ENCODE measurements around the gene PRICKLE4. TPM values are rescaled to one million over a fixed set of nuclear protein-coding genes. Genes with fewer than 3 reads are reported as not detected.

PRICKLE4 gene
- total RNA-seq, 4 donors from 2014 or later, result 5.1 to 11.4 (median 10.8) TPM

DNA sequence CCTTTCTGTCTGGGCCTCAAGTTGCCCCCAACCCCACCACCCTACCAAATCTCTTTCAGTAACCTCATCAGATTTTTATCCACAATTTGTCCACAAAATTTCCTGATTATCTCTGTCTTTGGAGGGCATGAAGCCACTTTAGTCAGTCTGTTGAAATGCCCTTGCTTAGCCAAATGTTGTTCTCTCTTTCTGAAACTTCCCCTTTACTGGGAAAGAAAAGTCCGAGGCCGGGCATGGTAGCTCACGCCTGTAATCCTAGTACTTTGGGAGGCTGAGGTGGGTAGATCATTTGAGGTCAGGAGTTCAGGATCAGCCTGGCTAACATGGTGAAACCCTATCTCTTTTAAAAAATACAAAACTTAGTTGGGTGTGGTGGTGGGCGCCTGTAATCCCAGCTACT is 40.7 kb downstream of the PRICKLE4 start:
- no peak for DNase-seq
- TF ChIP-seq, protein P1, sequence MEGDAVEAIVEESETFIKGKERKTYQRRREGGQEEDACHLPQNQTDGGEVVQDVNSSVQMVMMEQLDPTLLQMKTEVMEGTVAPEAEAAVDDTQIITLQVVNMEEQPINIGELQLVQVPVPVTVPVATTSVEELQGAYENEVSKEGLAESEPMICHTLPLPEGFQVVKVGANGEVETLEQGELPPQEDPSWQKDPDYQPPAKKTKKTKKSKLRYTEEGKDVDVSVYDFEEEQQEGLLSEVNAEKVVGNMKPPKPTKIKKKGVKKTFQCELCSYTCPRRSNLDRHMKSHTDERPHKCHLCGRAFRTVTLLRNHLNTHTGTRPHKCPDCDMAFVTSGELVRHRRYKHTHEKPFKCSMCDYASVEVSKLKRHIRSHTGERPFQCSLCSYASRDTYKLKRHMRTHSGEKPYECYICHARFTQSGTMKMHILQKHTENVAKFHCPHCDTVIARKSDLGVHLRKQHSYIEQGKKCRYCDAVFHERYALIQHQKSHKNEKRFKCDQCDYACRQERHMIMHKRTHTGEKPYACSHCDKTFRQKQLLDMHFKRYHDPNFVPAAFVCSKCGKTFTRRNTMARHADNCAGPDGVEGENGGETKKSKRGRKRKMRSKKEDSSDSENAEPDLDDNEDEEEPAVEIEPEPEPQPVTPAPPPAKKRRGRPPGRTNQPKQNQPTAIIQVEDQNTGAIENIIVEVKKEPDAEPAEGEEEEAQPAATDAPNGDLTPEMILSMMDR (IDR thresholded peaks at IDR 0.05), result no peak
- TF ChIP-seq POLR2A (IDR thresholded peaks at IDR 0.05), result no peak
- no peaks in the 10 kb centered on the region for H3K36me3 ChIP-seq
- intact Hi-C loops (cut with DNase I), result no loop called here
- no peaks in the 10 kb centered on the region for H3K27me3 ChIP-seq
- WGBS, 2 donors, result 94 to 100% methylated on average over 3 to 4 of the region's 4 CpGs
- no peaks in the 10 kb centered on the region for H3K9me3 ChIP-seq
- no peak overlapping the region for H3K4me3 ChIP-seq
- no peaks in the 10 kb centered on the region for H3K4me1 ChIP-seq
- H3K27ac ChIP-seq, result no peak overlapping the region

GRCh38 chr6:41822021-41822420 is 41.4 kb downstream of the PRICKLE4 start:
- Histone ChIP-seq H3K27me3 (no peaks in the 10 kb centered on the region), H3K27ac (no peak overlapping the region), H3K36me3 (no peaks in the 10 kb centered on the region), H3K9me3 (no peaks in the 10 kb centered on the region), H3K4me1 (no peaks in the 10 kb centered on the region), H3K4me3 (no peak overlapping the region)
- no peak for DNase-seq
- 100% methylated on average over 1 of the region's 1 CpG for WGBS, 2 donors
- no peak for TF ChIP-seq POLR2A (IDR thresholded peaks at IDR 0.05)
- TF ChIP-seq, protein P1 (IDR thresholded peaks at IDR 0.05), result no peak
- intact Hi-C loops (cut with DNase I), result no loop called here

GRCh38 chr6:41823178-41823577 is 42.6 kb downstream of the PRICKLE4 start:
- intact Hi-C loops (cut with DNase I), result no loop called here
- Histone ChIP-seq H3K27ac (no peak overlapping the region), H3K36me3 (no peaks in the 10 kb centered on the region), H3K9me3 (no peaks in the 10 kb centered on the region), H3K4me1 (no peaks in the 10 kb centered on the region), H3K27me3 (no peaks in the 10 kb centered on the region), H3K4me3 (no peak overlapping the region)
- no peak for TF ChIP-seq POLR2A (IDR thresholded peaks at IDR 0.05)
- TF ChIP-seq, protein P1 (IDR thresholded peaks at IDR 0.05), result no peak
- WGBS, 2 donors, result 100% methylated on average over 1 of the region's 1 CpG
- no peak for DNase-seq

GRCh38 chr6:41824571-41825569 is 44.3 kb downstream of the PRICKLE4 start:
- Histone ChIP-seq H3K9me3 (no peaks in the 10 kb centered on the region), H3K27ac (no peak overlapping the region), H3K36me3 (no peaks in the 10 kb centered on the region), H3K27me3 (no peaks in the 10 kb centered on the region), H3K4me3 (no peak overlapping the region), H3K4me1 (no peaks in the 10 kb centered on the region)
- intact Hi-C loops (cut with DNase I), result no loop called here
- no peak for DNase-seq
- TF ChIP-seq, protein P1 (IDR thresholded peaks at IDR 0.05), result no peak
- no peak for TF ChIP-seq POLR2A (IDR thresholded peaks at IDR 0.05)
- 76 to 80% methylated on average over 13 of the region's 13 CpGs for WGBS, 2 donors

DNA sequence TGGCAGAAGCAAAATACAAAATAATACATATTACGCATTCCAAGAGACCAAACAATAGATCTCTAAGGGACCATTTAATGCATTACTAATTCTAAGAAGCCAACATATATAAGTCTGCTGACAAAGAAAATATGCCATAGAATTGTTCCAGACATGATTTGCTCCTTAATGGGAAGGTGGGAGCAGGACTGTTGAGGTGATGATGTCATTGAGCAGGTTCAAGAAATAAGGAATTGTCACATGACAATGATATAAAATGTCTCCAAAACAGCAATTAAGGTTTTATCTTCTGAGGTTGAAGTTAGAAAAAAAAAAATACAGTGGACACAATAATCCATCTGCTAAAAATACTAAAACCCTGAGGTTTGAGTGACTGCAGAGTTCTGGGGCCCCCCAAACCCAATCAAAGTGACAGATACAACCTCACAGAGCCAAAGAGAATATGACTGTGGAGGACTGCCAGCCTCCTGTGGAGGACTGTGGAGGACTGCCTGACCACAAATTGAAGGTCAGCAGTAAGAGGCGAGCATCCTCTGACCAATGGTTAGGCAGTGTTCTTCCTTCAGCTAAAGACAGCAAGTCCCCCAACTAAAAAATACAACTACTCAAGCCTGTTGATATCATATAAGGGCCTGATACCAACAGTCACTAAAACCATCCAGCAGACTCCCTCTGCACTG is 45.9 kb downstream of the PRICKLE4 start:
- WGBS, 2 donors, result 88 to 94% methylated on average over 1 to 2 of the region's 2 CpGs
- no peaks in the 10 kb centered on the region for H3K9me3 ChIP-seq
- no peaks in the 10 kb centered on the region for H3K27me3 ChIP-seq
- no peak for DNase-seq
- no peak overlapping the region for H3K4me3 ChIP-seq
- no peak overlapping the region for H3K27ac ChIP-seq
- no peak for TF ChIP-seq POLR2A (IDR thresholded peaks at IDR 0.05)
- TF ChIP-seq, protein P1 (IDR thresholded peaks at IDR 0.05), result no peak
- no peaks in the 10 kb centered on the region for H3K36me3 ChIP-seq
- H3K4me1 ChIP-seq, result no peaks in the 10 kb centered on the region
- intact Hi-C loops (cut with DNase I), result no loop called here

Data from esophagus squamous epithelium (tissue), 5 donors.